ENCODE measurements around the gene KIF7. TPM values are rescaled to one million over a fixed set of nuclear protein-coding genes. Genes with fewer than 3 reads are reported as not detected.

KIF7 gene
- polyA plus RNA-seq, 1 of the 3 experiments (the other 2 are of a cell fraction): 12.0 TPM

DNA sequence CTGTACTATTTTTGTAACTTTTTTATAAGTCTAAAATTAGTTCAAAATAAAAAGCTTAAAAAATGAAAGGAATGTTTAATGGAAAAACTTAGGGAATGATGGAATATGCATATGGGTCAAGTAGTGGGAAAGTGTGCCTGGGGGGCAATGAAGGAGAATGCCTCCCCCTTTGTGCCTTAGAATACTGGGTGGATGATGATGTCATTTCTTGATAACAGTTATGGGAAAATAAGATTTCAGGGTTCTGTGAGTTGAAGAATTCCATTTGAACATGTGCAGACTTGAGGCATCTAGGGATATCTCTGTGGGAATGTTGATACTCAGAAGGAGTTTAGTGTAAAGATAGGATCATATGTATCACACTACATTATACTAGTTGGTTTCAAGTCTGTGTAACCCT lies 49.1 kb upstream of the KIF7 start (continued):
- TF ChIP-seq CTCF (IDR thresholded peaks at IDR 0.05) (no peak), RAD21 (IDR thresholded peaks at IDR 0.05; ENCODE audit: low read length) (no peak)

- H3K27me3 ChIP-seq (ENCODE audit: insufficient read depth): no peaks in the 10 kb centered on the region
- H3K9ac ChIP-seq: no peak overlapping the region
- no peaks in the 10 kb centered on the region for H3K9me3 ChIP-seq
- no peaks in the 10 kb centered on the region for H4K20me1 ChIP-seq (ENCODE audit: insufficient read depth)
- ChIA-PET CTCF (no interaction called here), POLR2A (no interaction called here)
- H3K4me3 ChIP-seq (ENCODE audit: low read depth in 2 of 2, low read length in 1 of 2): no peak overlapping the region
- no peaks in the 10 kb centered on the region for H3K79me2 ChIP-seq (ENCODE audit: insufficient read depth)
- no peak overlapping the region for H3K27ac ChIP-seq (ENCODE audit: low read depth in 2 of 2, low read length in 1 of 2)
- H2AFZ ChIP-seq (ENCODE audit: low read depth): no peak overlapping the region
- DNase-seq: no peak
- no peaks in the 10 kb centered on the region; a peak in 1 of 4 replicates for H3K4me1 ChIP-seq (ENCODE audit: control insufficient read depth in 1 of 2, insufficient read depth in 2 of 2, low read depth in 1 of 2, low read length in 1 of 2)
- no peak overlapping the region for H3K4me2 ChIP-seq
- H3F3A ChIP-seq (replicated peaks; ENCODE audit: insufficient read depth): peaks cover 6% of the 10 kb centered on the region
- no peaks in the 10 kb centered on the region for H3K9me2 ChIP-seq
- WGBS (ENCODE audit: low lambda C conversion rate): 38% methylated on average over 1 of the region's 1 CpG
- no peaks in the 10 kb centered on the region for H3K36me3 ChIP-seq (replicated peaks in 1 of 2; ENCODE audit: control insufficient read depth in 1 of 2, insufficient read depth in 2 of 2, low read length in 1 of 2)
- TF ChIP-seq ZBTB33 (IDR thresholded peaks at IDR 0.05; ENCODE audit: borderline replicate concordance, low read depth) (no peak), FOSL2 (IDR thresholded peaks at IDR 0.05; ENCODE audit: borderline replicate concordance, low read depth) (no peak), EZH2phosphoT487 (IDR thresholded peaks at IDR 0.05; ENCODE audit: borderline replicate concordance, low read depth) (no peak), SIN3A (IDR thresholded peaks at IDR 0.05; ENCODE audit: borderline replicate concordance, low read depth, low read length) (no peak), JUND (IDR thresholded peaks at IDR 0.05) (no peak)
- TF ChIP-seq, protein P1, sequence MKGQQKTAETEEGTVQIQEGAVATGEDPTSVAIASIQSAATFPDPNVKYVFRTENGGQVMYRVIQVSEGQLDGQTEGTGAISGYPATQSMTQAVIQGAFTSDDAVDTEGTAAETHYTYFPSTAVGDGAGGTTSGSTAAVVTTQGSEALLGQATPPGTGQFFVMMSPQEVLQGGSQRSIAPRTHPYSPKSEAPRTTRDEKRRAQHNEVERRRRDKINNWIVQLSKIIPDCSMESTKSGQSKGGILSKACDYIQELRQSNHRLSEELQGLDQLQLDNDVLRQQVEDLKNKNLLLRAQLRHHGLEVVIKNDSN (IDR thresholded peaks at IDR 0.05; ENCODE audit: borderline replicate concordance, low read depth): no peak
Measured at GRCh38 chr15:89695198-89695597, 39.9 kb upstream of the KIF7 start.

DNA sequence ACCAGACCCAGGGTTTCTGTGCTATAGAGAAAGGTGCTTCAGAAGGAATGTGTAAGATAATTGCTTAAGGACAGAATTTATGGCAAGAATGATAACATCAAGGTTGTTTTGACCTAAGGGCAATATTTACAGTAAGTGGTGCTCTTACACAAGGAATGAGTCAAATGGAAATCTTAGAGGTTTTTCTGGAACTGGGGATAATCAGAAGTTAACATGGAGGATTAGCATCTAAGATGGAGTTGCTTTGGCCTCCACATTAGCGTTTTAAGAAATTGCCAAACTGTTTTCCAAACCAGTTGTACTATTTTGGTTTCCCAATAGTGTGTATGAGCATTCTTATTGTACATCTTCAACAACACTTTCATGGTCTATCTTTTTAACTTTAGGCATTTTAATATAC lies 38.4 kb upstream of the KIF7 start:
- no peaks in the 10 kb centered on the region for H3K9me3 ChIP-seq
- 24% methylated on average over 1 of the region's 1 CpG for WGBS (ENCODE audit: low lambda C conversion rate)
- H3K4me2 ChIP-seq: no peak overlapping the region
- no peaks in the 10 kb centered on the region; a peak in 2 of 4 replicates for H3K4me1 ChIP-seq (ENCODE audit: control insufficient read depth in 1 of 2, insufficient read depth in 2 of 2, low read depth in 1 of 2, low read length in 1 of 2)
- TF ChIP-seq TCF12 (IDR thresholded peaks at IDR 0.05) (no peak), SMC3 (IDR thresholded peaks at IDR 0.05; ENCODE audit: low read depth, low read length) (no peak), EZH2phosphoT487 (IDR thresholded peaks at IDR 0.05; ENCODE audit: borderline replicate concordance, low read depth) (no peak), JUND (IDR thresholded peaks at IDR 0.05) (no peak), RCOR1 (IDR thresholded peaks at IDR 0.05; ENCODE audit: low read length) (no peak)
- TF ChIP-seq, protein P2, sequence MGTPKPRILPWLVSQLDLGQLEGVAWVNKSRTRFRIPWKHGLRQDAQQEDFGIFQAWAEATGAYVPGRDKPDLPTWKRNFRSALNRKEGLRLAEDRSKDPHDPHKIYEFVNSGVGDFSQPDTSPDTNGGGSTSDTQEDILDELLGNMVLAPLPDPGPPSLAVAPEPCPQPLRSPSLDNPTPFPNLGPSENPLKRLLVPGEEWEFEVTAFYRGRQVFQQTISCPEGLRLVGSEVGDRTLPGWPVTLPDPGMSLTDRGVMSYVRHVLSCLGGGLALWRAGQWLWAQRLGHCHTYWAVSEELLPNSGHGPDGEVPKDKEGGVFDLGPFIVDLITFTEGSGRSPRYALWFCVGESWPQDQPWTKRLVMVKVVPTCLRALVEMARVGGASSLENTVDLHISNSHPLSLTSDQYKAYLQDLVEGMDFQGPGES (IDR thresholded peaks at IDR 0.05; ENCODE audit: low read depth, low read length): no peak
- H3F3A ChIP-seq (replicated peaks; ENCODE audit: insufficient read depth): peaks cover 6% of the 10 kb centered on the region
- POLR2A ChIA-PET: no interaction called here
- peaks cover 8% of the 10 kb centered on the region; the same call in 1 of the 2 replicates for H3K79me2 ChIP-seq (ENCODE audit: insufficient read depth)
- H4K20me1 ChIP-seq (ENCODE audit: insufficient read depth): no peaks in the 10 kb centered on the region
- DNase-seq: no peak
- H3K27me3 ChIP-seq (ENCODE audit: insufficient read depth): no peaks in the 10 kb centered on the region
- CTCF ChIA-PET: no interaction called here
- no peak overlapping the region for H3K27ac ChIP-seq (ENCODE audit: low read depth in 2 of 2, low read length in 1 of 2)
- no peak overlapping the region for H2AFZ ChIP-seq (ENCODE audit: low read depth)
- H3K9me2 ChIP-seq: no peaks in the 10 kb centered on the region
- no peak overlapping the region for H3K9ac ChIP-seq
- no peak overlapping the region for H3K4me3 ChIP-seq (ENCODE audit: low read depth in 2 of 2, low read length in 1 of 2)
- no peaks in the 10 kb centered on the region for H3K36me3 ChIP-seq (replicated peaks in 1 of 2; ENCODE audit: control insufficient read depth in 1 of 2, insufficient read depth in 2 of 2, low read length in 1 of 2)

Data from SK-N-SH (cell line).